ENCODE data around the gene AFAP1. TPM values are rescaled to one million over a fixed set of nuclear protein-coding genes. Genes with fewer than 3 reads are reported as not detected.

Gene AFAP1
- total and polyA plus RNA-seq, 2 donors (not counting 3 experiments of a cell fraction or from before 2014, with no cell fraction given), result 32.3 to 103 TPM

- Histone ChIP-seq H3K4me3 (replicated peaks in 1 of 3; ENCODE audit: insufficient read depth in 1 of 3, low read depth in 1 of 3, low read length in 3 of 3) (no peak overlapping the region), H3K27ac (ENCODE audit: insufficient read depth, low read depth, low read length) (no peak overlapping the region), H3K4me1 (ENCODE audit: control insufficient read depth, extremely low read depth, insufficient read depth, low read length) (peaks cover 16% of the 10 kb centered on the region), H3K36me3 (ENCODE audit: control insufficient read depth in 2 of 2, extremely low read depth in 1 of 2, insufficient read depth in 2 of 2, low read length in 2 of 2) (peaks cover 14 to 41% of the 10 kb centered on the region in 2 experiments), H3K9me1 (replicated peaks; ENCODE audit: control insufficient read depth, extremely low read depth, insufficient read depth, low read length) (no peaks in the 10 kb centered on the region), H3K4me2 (ENCODE audit: insufficient read depth, low read length) (no peak overlapping the region), H3K9ac (replicated peaks; ENCODE audit: extremely low read depth, insufficient read depth, low read length) (no peak overlapping the region), H2AFZ (ENCODE audit: low read depth, low read length) (no peak overlapping the region), H3K9me3 (replicated peaks; ENCODE audit: control insufficient read depth, insufficient read depth, low read length) (no peaks in the 10 kb centered on the region), H3K79me2 (ENCODE audit: control insufficient read depth, insufficient read depth, low read length) (peaks cover 98% of the 10 kb centered on the region), H4K20me1 (replicated peaks; ENCODE audit: control insufficient read depth, extremely low read depth, insufficient read depth, low read length) (no peaks in the 10 kb centered on the region), H3K27me3 (ENCODE audit: control insufficient read depth in 2 of 2, insufficient read depth in 2 of 2, low read length in 2 of 2) (no peaks in the 10 kb centered on the region)
- no peak for TF ChIP-seq MAX (IDR thresholded peaks at IDR 0.05; ENCODE audit: insufficient read depth, insufficient read length)
- TF ChIP-seq CTCF (IDR thresholded peaks at IDR 0.05; ENCODE audit: extremely low read depth in 1 of 2, insufficient read depth in 1 of 2, low read depth in 1 of 2, low read length in 2 of 2), result peak in 1 of 2 donors; percentile 17
- ChIA-PET CTCF (interaction anchor here (1.1 to 2.1 kb wide), 2 partner anchors 46 to 137 kb away, joined by 3 to 7 read pairs; no protein-coding TSS in a partner anchor), POLR2A (no interaction called here)
- BruUV-seq (replicated peaks), result no TSS peak
- intact Hi-C loops (cut with micrococcal nuclease) (no loop called here), dilution Hi-C loops (cut with MboI; ENCODE audit: extremely low pct_ligation_motif_present, low sequenced_read_pairs) (no loop called here)
- FAIRE-seq (no peak), DNase-seq (ENCODE audit: low read depth, low spot score) (no peak)
Measured at GRCh38 chr4:7850489-7850888, 89.2 kb downstream of the AFAP1 start.

- H2AFZ ChIP-seq (ENCODE audit: low read depth, low read length), result no peak overlapping the region
- dilution Hi-C loops (cut with MboI; ENCODE audit: extremely low pct_ligation_motif_present, low sequenced_read_pairs) (no loop called here), intact Hi-C loops (cut with micrococcal nuclease) (no loop called here)
- H3K36me3 ChIP-seq (ENCODE audit: control insufficient read depth in 2 of 2, extremely low read depth in 1 of 2, insufficient read depth in 2 of 2, low read length in 2 of 2), result peaks cover 8 to 26% of the 10 kb centered on the region in 2 experiments
- H3K27me3 ChIP-seq (ENCODE audit: control insufficient read depth in 2 of 2, insufficient read depth in 2 of 2, low read length in 2 of 2), result no peaks in the 10 kb centered on the region
- H3K4me2 ChIP-seq (ENCODE audit: insufficient read depth, low read length), result no peak overlapping the region
- H3K27ac ChIP-seq (ENCODE audit: insufficient read depth, low read depth, low read length), result no peak overlapping the region
- TF ChIP-seq EZH2 (IDR thresholded peaks at IDR 0.05; ENCODE audit: borderline replicate concordance, low read depth, low read length, severe bottlenecking) (no peak), GATA2 (IDR thresholded peaks at IDR 0.05; ENCODE audit: insufficient read depth, insufficient read length, low read depth, low read length) (no peak), POLR2A (IDR thresholded peaks at IDR 0.05; ENCODE audit: low read depth, low read length) (no peak), JUN (IDR thresholded peaks at IDR 0.05; ENCODE audit: borderline replicate concordance, insufficient read depth, insufficient read length, low read depth) (no peak), POLR2AphosphoS5 (IDR thresholded peaks at IDR 0.05; ENCODE audit: insufficient read depth, low read depth, low read length) (no peak), MYC (IDR thresholded peaks at IDR 0.05; ENCODE audit: low read depth, low read length) (no peak), CTCF (IDR thresholded peaks at IDR 0.05; ENCODE audit: extremely low read depth in 1 of 2, insufficient read depth in 1 of 2, low read depth in 1 of 2, low read length in 2 of 2) (no peak)
- no peaks in the 10 kb centered on the region for H3K9me3 ChIP-seq (replicated peaks; ENCODE audit: control insufficient read depth, insufficient read depth, low read length)
- no TSS peak for BruUV-seq (replicated peaks)
- H3K4me3 ChIP-seq (replicated peaks in 1 of 3; ENCODE audit: insufficient read depth in 1 of 3, low read depth in 1 of 3, low read length in 3 of 3), result no peak overlapping the region
- no peak for DNase-seq (ENCODE audit: low read depth, low spot score)
- H4K20me1 ChIP-seq (replicated peaks; ENCODE audit: control insufficient read depth, extremely low read depth, insufficient read depth, low read length), result no peaks in the 10 kb centered on the region
- H3K4me1 ChIP-seq (ENCODE audit: control insufficient read depth, extremely low read depth, insufficient read depth, low read length), result peaks cover 38% of the 10 kb centered on the region
- peaks cover 74% of the 10 kb centered on the region for H3K79me2 ChIP-seq (ENCODE audit: control insufficient read depth, insufficient read depth, low read length)
- no peak for FAIRE-seq
- ChIA-PET POLR2A (no interaction called here), CTCF (no interaction called here)
- no peak overlapping the region for H3K9ac ChIP-seq (replicated peaks; ENCODE audit: extremely low read depth, insufficient read depth, low read length)
- H3K9me1 ChIP-seq (replicated peaks; ENCODE audit: control insufficient read depth, extremely low read depth, insufficient read depth, low read length), result no peaks in the 10 kb centered on the region
Measured at GRCh38 chr4:7847206-7847605, 92.5 kb downstream of the AFAP1 start.
